Neuronal stem cell (in vitro differentiated cells): ENCODE data around the gene GALNT1.

Source experiments
- DNase-seq: peaks from one replicate; pipeline ENCODE4 v3.0.0-alpha.2; 2013; ENCODE audit warnings: low spot score
- H2AFZ ChIP-seq: one replicate; pipeline ENCODE4 v1.6.1; 2013; ENCODE audit warnings: mild to moderate bottlenecking, low read length, inconsistent platforms
- H2AK5ac ChIP-seq: 2 replicates; pipeline ENCODE4 v1.6.1; 2013; ENCODE audit warnings: low read depth, mild to moderate bottlenecking, inconsistent platforms, low read length, moderate library complexity, mixed read lengths
- H2BK120ac ChIP-seq: 2 replicates; pipeline ENCODE4 v1.6.1; 2013; ENCODE audit warnings: low read depth, mild to moderate bottlenecking, inconsistent platforms, low read length, moderate library complexity, mixed read lengths
- H2BK12ac ChIP-seq: one replicate; pipeline ENCODE4 v1.6.1; 2013; ENCODE audit warnings: low read length, inconsistent platforms
- H2BK15ac ChIP-seq: 2 replicates; pipeline ENCODE4 v1.6.1; 2013; ENCODE audit warnings: mild to moderate bottlenecking, low read length, inconsistent platforms, mixed read lengths
- H2BK5ac ChIP-seq: one replicate; pipeline ENCODE4 v1.6.1; 2013; ENCODE audit warnings: inconsistent platforms, mild to moderate bottlenecking, low read length, moderate library complexity
- H3K14ac ChIP-seq: one replicate; pipeline ENCODE4 v1.6.1; 2013; ENCODE audit warnings: low read length, inconsistent platforms
- H3K18ac ChIP-seq: 2 replicates; pipeline ENCODE4 v1.6.1; 2013; ENCODE audit warnings: low read length, inconsistent platforms
- H3K23ac ChIP-seq: 2 replicates; pipeline ENCODE4 v1.6.1; 2013; ENCODE audit warnings: low read depth, mild to moderate bottlenecking, mixed read lengths, low read length, inconsistent platforms; ENCODE audit not compliant: poor library complexity
- H3K27ac ChIP-seq: replicated peaks from 3 replicates; pipeline ENCODE4 v1.5.1; 2013; ENCODE audit warnings: low read length, inconsistent platforms
- H3K27me3 ChIP-seq, 3 experiments: 2 replicates each; pipeline ENCODE4 v1.6.1; 2013; ENCODE audit warnings: low read length in 3 of 3, mild to moderate bottlenecking in 2 of 3, inconsistent platforms in 1 of 3, low read depth in 1 of 3, mixed read lengths in 1 of 3, moderate library complexity in 1 of 3; ENCODE audit not compliant: control insufficient read depth in 3 of 3, insufficient read depth in 3 of 3
- H3K36me3 ChIP-seq, 2 donors: replicated peaks in 1 of 2; 2 replicates each; pipeline ENCODE4 v1.6.1; 2013; ENCODE audit warnings: low read length in 2 of 2; ENCODE audit not compliant: control insufficient read depth in 2 of 2, insufficient read depth in 2 of 2
- H3K4ac ChIP-seq: 2 replicates; pipeline ENCODE4 v1.6.1; 2013; ENCODE audit warnings: inconsistent platforms, mild to moderate bottlenecking, low read length, moderate library complexity
- H3K4me1 ChIP-seq, 2 donors: 1 replicate in 1 of 2; 2 replicates in 1 of 2; pipeline ENCODE4 v1.6.1; 2013; ENCODE audit warnings: low read length in 2 of 2, low read depth in 1 of 2; ENCODE audit not compliant: control insufficient read depth in 2 of 2, insufficient read depth in 1 of 2
- H3K4me2 ChIP-seq: one replicate; pipeline ENCODE4 v1.6.1; 2013; ENCODE audit warnings: mild to moderate bottlenecking, low read length, inconsistent platforms; ENCODE audit not compliant: insufficient read depth, poor library complexity, severe bottlenecking
- H3K4me3 ChIP-seq, 2 donors: 2 replicates each; pipeline ENCODE4 v1.5.1; 2013; ENCODE audit warnings: low read length in 2 of 2, mild to moderate bottlenecking in 2 of 2, inconsistent platforms in 1 of 2, moderate library complexity in 1 of 2
- H3K79me1 ChIP-seq: one replicate; pipeline ENCODE4 v1.6.1; 2013; ENCODE audit warnings: low read depth, mild to moderate bottlenecking, inconsistent platforms, low read length, moderate library complexity
- H3K9ac ChIP-seq: one replicate; pipeline ENCODE4 v1.6.1; 2013; ENCODE audit warnings: mild to moderate bottlenecking, low read depth, low read length, inconsistent platforms; ENCODE audit not compliant: poor library complexity
- H3K9me3 ChIP-seq, 2 donors: replicated peaks in 1 of 2; 2 replicates each; pipeline versions ENCODE3 to v1.6.1; 2013; ENCODE audit warnings: low read length in 2 of 2, mild to moderate bottlenecking in 2 of 2, inconsistent platforms in 1 of 2, low read depth in 1 of 2, mixed read lengths in 1 of 2, moderate library complexity in 1 of 2; ENCODE audit not compliant: control insufficient read depth in 2 of 2, insufficient read depth in 1 of 2
- H4K8ac ChIP-seq: one replicate; pipeline ENCODE4 v1.6.1; 2013; ENCODE audit warnings: low read depth, mild to moderate bottlenecking, inconsistent platforms, low read length, moderate library complexity
- H4K91ac ChIP-seq: one replicate; pipeline ENCODE4 v1.6.1; 2013; ENCODE audit warnings: low read length, low read depth, mild to moderate bottlenecking, inconsistent platforms; ENCODE audit not compliant: poor library complexity
- WGBS, 2 donors: extraction: QIAGEN DNeasy Blood & Tissue Kit; methylation state at CpG; one replicate each; pipeline ENCODE4 v1.1.7; 2013; ENCODE audit warnings: missing lambda C conversion rate in 2 of 2, mixed read lengths in 1 of 2; ENCODE audit not compliant: insufficient read length in 2 of 2, insufficient replicate concordance in 1 of 2; ENCODE audit errors: extremely low coverage in 2 of 2; 5-methylcytosine and 5-hydroxymethylcytosine counted together

Gene GALNT1

DNA sequence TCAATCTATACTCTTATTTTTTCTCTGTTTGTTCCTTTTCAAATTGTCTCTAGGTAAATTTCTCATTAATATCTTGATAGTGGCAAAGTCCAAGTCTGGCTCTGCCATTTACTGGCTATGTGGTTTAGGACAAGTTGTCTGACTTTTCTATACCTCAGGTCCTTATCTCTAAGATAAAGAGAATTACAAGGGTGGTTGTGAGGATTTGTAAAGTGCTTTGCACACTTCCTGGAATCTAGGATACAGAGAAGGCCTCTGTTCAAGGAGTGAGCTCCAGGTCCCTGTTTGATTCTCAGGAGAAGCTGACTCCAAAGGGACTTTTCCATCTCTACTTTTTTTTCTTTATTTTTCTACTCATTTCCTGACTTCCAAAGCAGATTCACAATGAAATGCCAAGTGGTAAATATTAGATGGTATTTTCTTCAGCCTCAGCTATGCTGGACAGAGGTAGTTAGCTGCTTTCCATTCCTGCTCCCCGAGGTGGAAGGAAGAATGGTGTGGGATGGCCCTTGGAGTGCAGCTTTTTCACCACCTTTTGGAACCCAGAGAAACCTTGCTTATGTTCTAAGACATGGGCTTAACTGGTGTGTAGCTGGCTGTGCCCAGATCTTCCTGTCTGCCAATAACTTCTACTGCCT lies 90.5 kb downstream of the GALNT1 start:
- Histone ChIP-seq H4K8ac (no peak overlapping the region), H3K4ac (no peak overlapping the region), H3K9me3 (peaks cover under 1 to 7% of the 10 kb centered on the region in 2 donors), H3K36me3 (peaks cover under 1 to 34% of the 10 kb centered on the region in 2 donors), H3K4me3 (no peak overlapping the region), H3K18ac (no peak overlapping the region), H2BK5ac (no peak overlapping the region), H3K27me3 (no peaks in the 10 kb centered on the region), H3K27ac (no peak overlapping the region), H3K14ac (no peak overlapping the region), H3K4me1 (peaks cover 0 to 2% of the 10 kb centered on the region in 2 donors), H4K91ac (no peak overlapping the region), H3K23ac (no peak overlapping the region), H3K9ac (no peak overlapping the region), H2BK120ac (no peak overlapping the region), H3K79me1 (no peaks in the 10 kb centered on the region), H2AK5ac (no peak overlapping the region), H3K4me2 (no peak overlapping the region), H2AFZ (no peak overlapping the region), H2BK12ac (no peak overlapping the region), H2BK15ac (no peak overlapping the region)
- WGBS, 2 donors, result no CpG with 5 or more reads among the region's 1 CpG
- DNase-seq, result no peak

DNA sequence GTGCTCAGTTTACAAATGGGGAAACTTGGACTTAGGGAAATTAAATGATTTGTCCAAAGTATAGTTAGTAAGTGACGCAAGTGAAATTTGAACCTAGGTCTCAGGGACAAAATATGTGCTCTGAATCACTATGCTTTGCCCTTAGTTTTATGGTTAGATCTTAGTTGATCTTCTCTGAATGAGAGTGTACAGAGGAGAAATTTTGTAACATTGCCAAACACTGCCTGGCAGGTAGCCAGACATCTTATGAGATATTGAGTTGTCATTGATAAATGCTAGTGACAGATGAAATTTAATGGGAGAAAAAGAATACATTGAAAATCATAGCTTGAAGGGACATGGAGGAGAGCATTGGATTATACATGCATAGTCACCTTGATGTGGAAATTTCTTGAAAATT lies 91.4 kb downstream of the GALNT1 start:
- DNase-seq, result no peak
- no CpG with 5 or more reads among the region's 1 CpG for WGBS, 2 donors

DNA sequence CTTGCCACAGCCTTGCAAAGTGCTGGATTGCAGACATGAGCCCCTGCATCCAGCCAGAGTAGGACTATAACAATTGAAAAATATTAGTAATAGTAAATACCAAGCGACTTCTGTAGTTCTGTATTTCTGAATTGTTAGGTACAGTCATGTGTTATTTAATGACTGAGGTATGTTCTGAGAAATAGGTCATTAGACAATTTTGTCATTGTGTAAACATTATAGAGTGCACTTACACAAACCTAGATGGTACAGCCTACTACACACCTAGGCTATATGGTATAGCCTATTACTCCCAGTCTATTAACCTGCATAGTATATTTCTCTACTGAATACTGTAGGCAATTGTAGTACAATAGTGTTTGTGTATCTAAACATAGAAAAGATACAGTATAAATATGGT lies 92.1 kb downstream of the GALNT1 start:
- Histone ChIP-seq H3K27ac (no peak overlapping the region), H2BK5ac (no peak overlapping the region), H3K9ac (no peak overlapping the region), H3K4ac (no peak overlapping the region), H3K23ac (no peak overlapping the region), H2AFZ (no peak overlapping the region), H3K4me3 (no peak overlapping the region), H2BK15ac (no peak overlapping the region), H3K27me3 (no peaks in the 10 kb centered on the region), H4K8ac (no peak overlapping the region), H4K91ac (no peak overlapping the region), H3K36me3 (peaks cover 0 to 33% of the 10 kb centered on the region in 2 donors), H2AK5ac (no peak overlapping the region), H3K79me1 (no peaks in the 10 kb centered on the region), H3K4me1 (peaks cover 0 to 2% of the 10 kb centered on the region in 2 donors), H3K4me2 (no peak overlapping the region), H3K18ac (no peak overlapping the region), H3K9me3 (no peaks in the 10 kb centered on the region), H3K14ac (no peak overlapping the region), H2BK120ac (no peak overlapping the region), H2BK12ac (no peak overlapping the region)
- WGBS, 2 donors, result no CpG with 5 or more reads among the region's 1 CpG
- no peak for DNase-seq

More for the DNA sequence above, 91.4 kb downstream of the GALNT1 start:
- Histone ChIP-seq H3K4me2 (no peak overlapping the region), H2BK5ac (no peak overlapping the region), H3K36me3 (peaks cover 0 to 32% of the 10 kb centered on the region in 2 donors), H3K4ac (no peak overlapping the region), H3K4me3 (no peak overlapping the region), H3K79me1 (no peaks in the 10 kb centered on the region), H3K4me1 (peaks cover 0 to 2% of the 10 kb centered on the region in 2 donors), H2AFZ (no peak overlapping the region), H3K14ac (no peak overlapping the region), H2BK15ac (no peak overlapping the region), H4K91ac (no peak overlapping the region), H3K23ac (no peak overlapping the region), H2BK12ac (no peak overlapping the region), H3K27ac (no peak overlapping the region), H4K8ac (no peak overlapping the region), H2BK120ac (no peak overlapping the region), H2AK5ac (no peak overlapping the region), H3K9ac (no peak overlapping the region), H3K18ac (no peak overlapping the region), H3K27me3 (no peaks in the 10 kb centered on the region), H3K9me3 (peaks cover 0 to under 1% of the 10 kb centered on the region in 2 donors)

- Histone ChIP-seq H3K36me3 (peaks cover 0 to 48% of the 10 kb centered on the region in 2 donors), H3K27ac (no peak overlapping the region), H4K8ac (no peak overlapping the region), H2BK120ac (no peak overlapping the region), H2BK15ac (no peak overlapping the region), H3K23ac (no peak overlapping the region), H3K18ac (no peak overlapping the region), H3K27me3 (no peaks in the 10 kb centered on the region), H3K14ac (no peak overlapping the region), H3K9ac (no peak overlapping the region), H3K4me3 (no peak overlapping the region), H2AK5ac (no peak overlapping the region), H2AFZ (no peak overlapping the region), H2BK5ac (no peak overlapping the region), H3K9me3 (no peaks in the 10 kb centered on the region), H2BK12ac (no peak overlapping the region), H3K4me2 (no peak overlapping the region), H3K4ac (no peak overlapping the region), H3K79me1 (no peaks in the 10 kb centered on the region), H3K4me1 (peaks cover 5 to 6% of the 10 kb centered on the region in 2 donors), H4K91ac (no peak overlapping the region)
- no peak for DNase-seq
Observed at GRCh38 chr18:35680139-35680551, 98.6 kb downstream of the GALNT1 start.
